GM12891 (cell line): ENCODE data around the gene PSMD7.

Source experiments
- PAX5 ChIP-seq: IDR thresholded peaks from 2 replicates; pipeline ENCODE4 v1.6.1; 2011; ENCODE audit warnings: low read length, moderate library complexity, mild to moderate bottlenecking; ENCODE audit not compliant: insufficient read depth, severe bottlenecking
- POLR2A ChIP-seq: IDR thresholded peaks from 2 replicates; pipeline ENCODE4 v1.6.1; 2011; ENCODE audit warnings: low read depth, low read length, control low read depth
- POLR2AphosphoS5 ChIP-seq: IDR thresholded peaks from 2 replicates; pipeline ENCODE4 v1.6.1; 2011; ENCODE audit warnings: low read depth, low read length, control low read depth
- POU2F2 ChIP-seq: IDR thresholded peaks from 2 replicates; pipeline ENCODE4 v1.6.1; 2011; ENCODE audit warnings: low read depth, mild to moderate bottlenecking, control low read depth, low read length, moderate library complexity
- SPI1 ChIP-seq: IDR thresholded peaks from 2 replicates; pipeline ENCODE4 v1.6.1; 2011; ENCODE audit warnings: low read depth, low read length, control low read depth
- TAF1 ChIP-seq: IDR thresholded peaks from 2 replicates; pipeline ENCODE4 v1.6.1; 2011; ENCODE audit warnings: low read depth, low read length, control low read depth

GRCh38 chr16:74279266-74279665 lies 17.3 kb upstream of the PSMD7 start:
- no peak for TF ChIP-seq POLR2AphosphoS5
- no peak for TF ChIP-seq TAF1
- TF ChIP-seq POLR2A: no peak
- TF ChIP-seq POU2F2: no peak
- no peak for TF ChIP-seq PAX5
- TF ChIP-seq SPI1: no peak
